Spleen (tissue), 7 donors: ENCODE data around the gene MPHOSPH6.

Source experiments
- POLR2A ChIP-seq, 3 donors: fragments of 450-650 bp; IDR thresholded peaks; one replicate each; pipeline ENCODE4 v1.5.1; 2017; ENCODE audit warnings: antibody characterized with exemption in 3 of 3, mild to moderate bottlenecking in 1 of 3
- POLR2AphosphoS5 ChIP-seq, 3 donors: sonication (generic); formaldehyde crosslinking; IDR thresholded peaks; one replicate each; pipeline ENCODE4 v1.5.1; 2017; ENCODE audit warnings: antibody characterized with exemption in 3 of 3
- TF ChIP-seq, protein P1 (sequence below), 11 experiments: fragments of 200-600 bp in 7 of 11; fragments of 450-650 bp in 4 of 11; sonication (generic) in 4 of 11; IDR thresholded peaks in 8 of 11; conservative IDR thresholded peaks in 3 of 11; 1 replicate in 7 of 11; 2 replicates in 4 of 11; pipeline versions ENCODE4 v1.4.0 to v1.8.0; 2016 to 2021; ENCODE audit warnings: antibody characterized with exemption in 11 of 11, inconsistent platforms in 4 of 11, mild to moderate bottlenecking in 1 of 11
- donor health status: DM: no; HTN: no; CAD: no; lungs with moderate emphysema.
- donor health status: DM: no; HTN: no; CAD: no.
- donor health status: DM: no; HTN: no; CAD: no.

DNA sequence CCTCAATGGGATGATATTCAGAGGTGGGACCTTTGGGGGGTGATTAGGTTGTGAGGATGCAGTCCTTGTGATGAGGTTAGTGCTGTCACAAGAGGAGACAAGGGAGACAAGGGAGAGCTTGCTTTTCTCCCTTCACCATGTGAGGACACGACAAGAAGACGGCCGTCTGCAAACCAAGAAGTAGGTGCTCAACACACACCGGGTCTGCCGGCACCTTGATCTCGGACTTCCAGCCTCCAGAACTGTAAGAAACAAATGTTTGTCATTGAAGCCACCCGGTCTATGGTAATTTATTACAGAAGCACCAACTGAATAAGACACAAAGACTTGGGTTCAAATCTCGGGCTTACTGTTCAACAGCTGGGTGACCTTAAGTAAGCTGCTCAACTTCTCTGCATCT lies 64.9 kb downstream of the MPHOSPH6 start:
- TF ChIP-seq, protein P1, sequence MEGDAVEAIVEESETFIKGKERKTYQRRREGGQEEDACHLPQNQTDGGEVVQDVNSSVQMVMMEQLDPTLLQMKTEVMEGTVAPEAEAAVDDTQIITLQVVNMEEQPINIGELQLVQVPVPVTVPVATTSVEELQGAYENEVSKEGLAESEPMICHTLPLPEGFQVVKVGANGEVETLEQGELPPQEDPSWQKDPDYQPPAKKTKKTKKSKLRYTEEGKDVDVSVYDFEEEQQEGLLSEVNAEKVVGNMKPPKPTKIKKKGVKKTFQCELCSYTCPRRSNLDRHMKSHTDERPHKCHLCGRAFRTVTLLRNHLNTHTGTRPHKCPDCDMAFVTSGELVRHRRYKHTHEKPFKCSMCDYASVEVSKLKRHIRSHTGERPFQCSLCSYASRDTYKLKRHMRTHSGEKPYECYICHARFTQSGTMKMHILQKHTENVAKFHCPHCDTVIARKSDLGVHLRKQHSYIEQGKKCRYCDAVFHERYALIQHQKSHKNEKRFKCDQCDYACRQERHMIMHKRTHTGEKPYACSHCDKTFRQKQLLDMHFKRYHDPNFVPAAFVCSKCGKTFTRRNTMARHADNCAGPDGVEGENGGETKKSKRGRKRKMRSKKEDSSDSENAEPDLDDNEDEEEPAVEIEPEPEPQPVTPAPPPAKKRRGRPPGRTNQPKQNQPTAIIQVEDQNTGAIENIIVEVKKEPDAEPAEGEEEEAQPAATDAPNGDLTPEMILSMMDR (IDR thresholded peaks at IDR 0.05 in 8 of 11, conservative IDR thresholded peaks at IDR 0.05 in 3 of 11), result no peak
- TF ChIP-seq POLR2AphosphoS5 (IDR thresholded peaks at IDR 0.05), result no peak
- no peak for TF ChIP-seq POLR2A (IDR thresholded peaks at IDR 0.05)
